ENCODE data around the gene AGO1.

Gene AGO1

GRCh38 chr1:35847935-35848565, 35.0 kb upstream of the AGO1 start:
- peak overlapping the region in 8 of 11 experiments; percentile 2 to 78 (median 55); a peak in 13 of 22 replicates for H3K4me2 ChIP-seq
- 0 out of 22 replicates have a peak overlapping the region, but pooled peaks of 1 of the 11 experiments have one; percentile 6 for H3K9ac ChIP-seq
- H3K9me3 ChIP-seq (replicated peaks in 1 of 11), result no peaks in the 10 kb centered on the region
- peaks cover 61 to 96% (median 81%) of the 10 kb centered on the region in 11 experiments for H3K36me3 ChIP-seq
- peak overlapping the region in 3 of 11 experiments; percentile 23 to 45 (median 26); a peak in 5 of 22 replicates for H3K27ac ChIP-seq
- H3K4me3 ChIP-seq, result no peak overlapping the region
- no peaks in the 10 kb centered on the region for H3K27me3 ChIP-seq
- peaks cover 0 to 32% (median 0%) of the 10 kb centered on the region in 11 experiments; a peak in 3 of 22 replicates for H4K20me1 ChIP-seq
- H3K4me1 ChIP-seq, result peaks cover 0 to 30% (median 9%) of the 10 kb centered on the region in 10 experiments; a peak in 13 of 20 replicates
- no peak for TF ChIP-seq Cebpa-rat (IDR thresholded peaks at IDR 0.05)

GRCh38 chr1:35850051-35850450, 33.0 kb upstream of the AGO1 start:
- Histone ChIP-seq H3K27ac (no peak overlapping the region), H4K20me1 (peaks cover 0 to 35% (median 0%) of the 10 kb centered on the region in 11 experiments; a peak in 3 of 22 replicates), H3K4me2 (no peak overlapping the region), H3K36me3 (peaks cover 68 to 98% (median 81%) of the 10 kb centered on the region in 11 experiments), H3K4me1 (peaks cover 0 to 30% (median 9%) of the 10 kb centered on the region in 10 experiments; a peak in 13 of 20 replicates), H3K4me3 (no peak overlapping the region), H3K9ac (no peak overlapping the region), H3K27me3 (no peaks in the 10 kb centered on the region), H3K9me3 (replicated peaks in 1 of 11) (no peaks in the 10 kb centered on the region)
- TF ChIP-seq Cebpa-rat (IDR thresholded peaks at IDR 0.05), result no peak

GRCh38 chr1:35850716-35851115, 32.3 kb upstream of the AGO1 start:
- Histone ChIP-seq H3K36me3 (peaks cover 67 to 98% (median 81%) of the 10 kb centered on the region in 11 experiments), H3K9me3 (replicated peaks in 1 of 11) (no peaks in the 10 kb centered on the region), H3K27ac (no peak overlapping the region), H3K4me2 (no peak overlapping the region), H3K27me3 (no peaks in the 10 kb centered on the region), H3K4me3 (no peak overlapping the region), H3K9ac (no peak overlapping the region), H3K4me1 (peaks cover 0 to 30% (median 9%) of the 10 kb centered on the region in 10 experiments; a peak in 13 of 20 replicates), H4K20me1 (peaks cover 0 to 35% (median 0%) of the 10 kb centered on the region in 11 experiments; a peak in 3 of 22 replicates)
- TF ChIP-seq Cebpa-rat (IDR thresholded peaks at IDR 0.05), result no peak

- H3K27ac ChIP-seq, result no peak overlapping the region
- peaks cover 67 to 98% (median 81%) of the 10 kb centered on the region in 11 experiments for H3K36me3 ChIP-seq
Measured at GRCh38 chr1:35851132-35851869, 31.7 kb upstream of the AGO1 start.

GRCh38 chr1:35852241-35852640, 30.8 kb upstream of the AGO1 start:
- no peaks in the 10 kb centered on the region for H3K27me3 ChIP-seq

More at GRCh38 chr1:35851132-35851869, 31.7 kb upstream of the AGO1 start:
- Histone ChIP-seq H3K27me3 (no peaks in the 10 kb centered on the region), H3K4me2 (no peak overlapping the region), H3K9me3 (replicated peaks in 1 of 11) (no peaks in the 10 kb centered on the region), H3K4me3 (no peak overlapping the region), H4K20me1 (peaks cover 0 to 35% (median 0%) of the 10 kb centered on the region in 11 experiments; a peak in 3 of 22 replicates), H3K4me1 (peaks cover 0 to 30% (median 9%) of the 10 kb centered on the region in 10 experiments; a peak in 13 of 20 replicates), H3K9ac (no peak overlapping the region)
- TF ChIP-seq Cebpa-rat (IDR thresholded peaks at IDR 0.05), result no peak

GRCh38 chr1:35854989-35855700, 27.9 kb upstream of the AGO1 start:
- Histone ChIP-seq H3K27ac (no peak overlapping the region), H3K9me3 (replicated peaks in 1 of 11) (no peaks in the 10 kb centered on the region), H3K4me3 (no peak overlapping the region), H3K36me3 (peaks cover 55 to 83% (median 61%) of the 10 kb centered on the region in 11 experiments), H3K9ac (no peak overlapping the region), H3K27me3 (no peaks in the 10 kb centered on the region), H3K4me1 (peaks cover 0 to 7% (median under 1%) of the 10 kb centered on the region in 10 experiments; a peak in 9 of 20 replicates), H3K4me2 (no peak overlapping the region), H4K20me1 (peaks cover 0 to 32% (median 0%) of the 10 kb centered on the region in 11 experiments; a peak in 3 of 22 replicates)
- TF ChIP-seq Cebpa-rat (IDR thresholded peaks at IDR 0.05), result no peak

More at GRCh38 chr1:35852241-35852640, 30.8 kb upstream of the AGO1 start:
- Histone ChIP-seq H3K9ac (no peak overlapping the region), H3K36me3 (peaks cover 66 to 89% (median 80%) of the 10 kb centered on the region in 11 experiments), H3K4me2 (no peak overlapping the region), H3K4me3 (no peak overlapping the region), H3K9me3 (replicated peaks in 1 of 11) (no peaks in the 10 kb centered on the region), H3K27ac (no peak overlapping the region), H3K4me1 (peaks cover 0 to 23% (median 9%) of the 10 kb centered on the region in 10 experiments; a peak in 13 of 20 replicates), H4K20me1 (peaks cover 0 to 40% (median 0%) of the 10 kb centered on the region in 11 experiments; a peak in 3 of 22 replicates)
- TF ChIP-seq Cebpa-rat (IDR thresholded peaks at IDR 0.05), result no peak

GRCh38 chr1:35856964-35857363, 26.0 kb upstream of the AGO1 start:
- Histone ChIP-seq H3K27ac (no peak overlapping the region), H3K4me2 (no peak overlapping the region), H3K27me3 (no peaks in the 10 kb centered on the region), H4K20me1 (peaks cover 0 to 24% (median 0%) of the 10 kb centered on the region in 11 experiments; a peak in 3 of 22 replicates), H3K4me1 (peaks cover 0 to 24% (median 7%) of the 10 kb centered on the region in 10 experiments; a peak in 9 of 20 replicates), H3K36me3 (peaks cover 37 to 64% (median 43%) of the 10 kb centered on the region in 11 experiments), H3K9me3 (replicated peaks in 1 of 11) (no peaks in the 10 kb centered on the region), H3K9ac (no peak overlapping the region), H3K4me3 (no peak overlapping the region)
- no peak for TF ChIP-seq Cebpa-rat (IDR thresholded peaks at IDR 0.05)

GRCh38 chr1:35857830-35858229, 25.2 kb upstream of the AGO1 start:
- Histone ChIP-seq H3K36me3 (peaks cover 28 to 56% (median 34%) of the 10 kb centered on the region in 11 experiments), H3K27me3 (no peaks in the 10 kb centered on the region), H4K20me1 (peaks cover 0 to 16% (median 0%) of the 10 kb centered on the region in 11 experiments; a peak in 3 of 22 replicates), H3K4me3 (no peak overlapping the region), H3K9me3 (replicated peaks in 1 of 11) (no peaks in the 10 kb centered on the region), H3K9ac (no peak overlapping the region), H3K4me1 (peaks cover 0 to 32% (median 7%) of the 10 kb centered on the region in 10 experiments; a peak in 9 of 20 replicates), H3K4me2 (no peak overlapping the region), H3K27ac (no peak overlapping the region)
- no peak for TF ChIP-seq Cebpa-rat (IDR thresholded peaks at IDR 0.05)
